Measurements from ENCODE around the gene TXNDC2.

The TXNDC2 gene

GRCh38 chr18:9914584-9915290 lies 29.0 kb downstream of the TXNDC2 start:
- peak; percentile 70 to 73 for DNase-seq

GRCh38 chr18:9915291-9916076 lies 29.7 kb downstream of the TXNDC2 start:
- no peak for DNase-seq

DNA sequence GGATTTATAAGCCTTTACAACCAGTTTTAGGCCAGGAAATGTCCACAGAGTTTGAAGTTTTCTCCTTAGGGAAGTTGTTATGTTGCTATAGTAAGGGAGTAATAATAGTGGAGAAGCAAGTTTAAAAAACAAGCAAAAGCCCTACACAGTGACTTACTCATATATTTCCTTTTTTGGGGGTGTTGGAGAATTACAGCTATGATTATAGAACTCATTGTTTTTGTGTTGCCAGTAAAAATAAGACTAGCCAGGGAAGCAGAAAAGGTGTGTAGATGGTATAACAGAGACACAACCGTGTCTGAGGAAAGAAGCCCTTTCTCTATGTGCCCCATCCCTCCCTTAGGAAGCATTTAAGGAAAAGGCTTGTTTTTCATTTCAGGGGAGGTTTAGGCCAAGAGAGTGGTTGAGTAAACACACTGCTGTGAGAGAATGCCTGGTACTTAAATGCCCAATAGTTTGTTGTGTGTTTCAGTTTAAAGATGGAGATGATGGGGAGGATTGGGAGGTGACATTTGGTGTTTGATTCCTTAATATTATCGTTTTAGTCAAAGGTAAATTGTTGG lies 30.4 kb downstream of the TXNDC2 start:
- no peak for DNase-seq

GRCh38 chr18:9916808-9917207 lies 31.0 kb downstream of the TXNDC2 start:
- DNase-seq, result no peak

DNA sequence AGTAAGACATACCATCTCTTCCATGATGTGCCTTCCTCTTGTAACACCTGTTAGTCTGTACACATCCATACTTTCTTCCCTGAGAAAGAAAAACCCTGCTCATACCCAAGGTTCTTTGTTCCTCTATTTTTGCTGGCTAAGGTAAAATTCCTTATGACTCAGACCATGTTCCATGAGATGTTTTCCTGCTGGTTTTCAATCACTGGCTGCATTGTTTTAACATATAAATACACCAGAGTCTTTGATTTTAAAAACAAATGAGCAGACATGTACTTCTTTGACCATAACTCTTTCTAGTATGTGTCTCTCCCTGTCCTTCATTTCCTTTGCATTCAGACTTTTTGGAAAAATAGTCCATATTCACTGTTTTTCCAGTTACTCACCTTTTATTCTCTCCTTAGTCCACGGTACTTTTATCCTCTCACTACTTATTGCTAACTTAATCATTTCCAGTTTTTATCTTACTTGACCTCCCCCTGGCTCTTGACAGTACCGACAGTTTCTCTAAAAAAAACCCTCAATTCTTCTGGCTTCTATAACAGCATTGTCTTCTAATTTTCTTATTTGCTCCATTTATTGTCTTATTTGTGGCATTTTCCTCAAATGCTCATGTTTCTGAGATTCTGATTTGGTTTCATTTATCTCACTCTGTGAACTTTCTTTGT lies 32.4 kb downstream of the TXNDC2 start:
- DNase-seq, result no peak

DNA sequence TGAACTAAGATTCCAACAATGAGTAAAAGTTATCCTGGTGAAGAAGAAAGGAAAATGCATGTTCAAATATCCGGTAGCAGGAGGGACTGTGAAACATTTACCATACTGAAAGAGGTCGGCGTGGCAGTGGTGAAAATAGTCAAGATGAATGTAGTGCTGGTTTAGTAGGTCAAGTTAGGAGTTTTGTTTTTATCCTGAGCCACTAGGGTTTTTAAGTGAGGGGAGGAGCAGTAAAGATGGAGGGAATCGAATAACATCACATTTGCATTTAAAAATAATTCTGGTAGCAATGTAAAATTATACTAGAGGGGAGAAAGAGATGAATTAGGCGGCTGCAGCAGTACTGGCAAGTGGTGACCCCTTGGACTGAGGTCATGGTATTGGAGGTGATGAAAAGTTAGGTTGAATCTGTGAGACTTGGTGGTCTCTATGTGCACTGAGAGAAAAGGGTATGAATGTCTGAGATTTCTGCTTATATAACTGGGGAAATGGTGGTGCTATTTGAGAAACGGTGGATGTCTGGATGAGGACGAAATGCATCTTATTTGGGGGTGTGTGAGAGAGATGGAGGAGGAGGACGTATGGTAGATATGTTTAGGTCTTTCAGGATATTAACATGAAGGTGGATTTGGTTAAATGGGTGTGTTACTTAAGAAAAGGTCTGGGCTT lies 33.9 kb downstream of the TXNDC2 start:
- no peak for DNase-seq

DNA sequence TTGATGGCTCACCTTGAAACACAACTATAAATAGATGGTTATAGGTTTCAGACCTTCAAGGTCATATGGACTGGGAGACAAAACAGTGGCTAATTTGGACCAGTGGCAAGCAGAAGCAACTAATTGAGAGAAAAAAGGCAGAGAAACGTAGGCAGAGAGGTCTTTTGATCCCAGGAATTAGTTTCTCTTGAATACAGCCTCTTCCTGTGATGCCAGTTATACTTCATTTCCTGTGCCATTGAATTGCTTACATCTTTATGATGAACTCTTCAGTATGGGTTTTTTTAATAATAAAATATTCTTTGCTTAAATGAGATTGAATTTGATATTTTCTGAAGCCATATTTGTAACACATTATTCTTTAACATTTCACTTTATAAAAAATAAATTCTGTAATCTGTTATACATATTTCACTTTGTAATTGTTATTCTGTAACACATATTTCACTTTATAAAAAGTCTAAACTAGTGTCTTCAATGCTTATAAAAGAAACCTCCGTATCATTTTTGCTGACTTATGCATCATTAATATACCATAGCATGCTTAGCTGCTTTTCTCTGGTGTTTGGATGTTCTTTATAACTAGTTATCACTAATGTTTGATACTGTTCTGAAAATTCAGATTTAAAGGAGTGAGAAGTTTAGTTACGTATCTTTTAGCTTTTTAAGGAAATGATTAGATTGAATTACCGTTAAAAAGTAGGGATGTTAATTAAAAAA lies 37.0 kb downstream of the TXNDC2 start:
- DNase-seq, result no peak

- DNase-seq, result no peak
Observed at GRCh38 chr18:9924371-9924943, 38.7 kb downstream of the TXNDC2 start.

DNA sequence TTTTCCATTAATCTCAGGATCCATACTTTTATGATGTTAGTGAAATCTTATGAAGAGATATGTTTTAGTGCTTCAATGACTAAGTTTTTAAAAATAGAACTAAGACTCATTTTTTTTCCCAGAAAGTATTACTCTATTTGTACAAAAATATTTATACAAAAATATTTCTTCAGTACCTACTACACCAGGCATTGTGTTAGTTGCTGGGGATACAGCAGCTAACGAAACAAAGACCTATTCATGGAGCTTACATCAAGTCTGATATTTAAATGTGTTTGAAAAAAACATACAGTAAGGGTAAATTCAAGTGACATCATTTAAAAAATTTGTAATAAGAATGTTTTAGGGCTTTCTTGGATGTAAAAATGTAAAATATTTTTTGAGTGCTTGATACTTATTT lies 39.6 kb downstream of the TXNDC2 start:
- DNase-seq, result no peak

- no peak for DNase-seq
Observed at GRCh38 chr18:9925795-9926194, 40.0 kb downstream of the TXNDC2 start.

DNA sequence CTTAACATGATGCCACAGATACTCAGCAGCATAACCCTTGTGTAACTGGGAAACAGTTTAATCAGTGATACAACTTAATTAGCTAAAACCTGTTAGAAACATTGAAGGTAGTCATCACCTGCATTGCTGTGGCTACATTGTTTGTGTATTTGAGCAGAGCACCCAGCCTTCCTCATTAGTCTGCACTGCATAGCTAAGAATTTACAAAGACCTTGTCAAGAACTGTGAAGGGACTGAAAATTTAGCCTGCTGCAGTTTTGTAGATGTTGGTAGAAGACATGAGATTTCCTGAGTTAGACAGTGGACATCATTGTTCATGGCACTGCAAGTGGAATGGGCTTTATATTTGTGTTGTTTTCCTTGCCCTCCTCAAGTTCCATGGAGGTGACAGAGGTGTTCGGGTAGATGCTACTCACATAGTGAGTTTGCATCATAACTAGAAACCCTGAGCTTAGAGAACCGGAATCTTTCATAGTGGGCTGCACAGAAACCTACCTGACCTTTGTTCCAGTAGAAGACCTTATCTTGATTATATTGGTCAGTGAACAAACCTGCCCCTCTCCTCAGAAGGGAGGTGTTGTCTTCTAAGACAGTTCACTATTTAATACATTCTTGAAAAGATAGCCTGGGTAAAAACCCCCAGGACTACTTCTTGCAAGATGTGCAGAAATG lies 40.6 kb downstream of the TXNDC2 start:
- DNase-seq, result no peak

GRCh38 chr18:9926977-9927376 lies 41.2 kb downstream of the TXNDC2 start:
- no peak for DNase-seq

DNA sequence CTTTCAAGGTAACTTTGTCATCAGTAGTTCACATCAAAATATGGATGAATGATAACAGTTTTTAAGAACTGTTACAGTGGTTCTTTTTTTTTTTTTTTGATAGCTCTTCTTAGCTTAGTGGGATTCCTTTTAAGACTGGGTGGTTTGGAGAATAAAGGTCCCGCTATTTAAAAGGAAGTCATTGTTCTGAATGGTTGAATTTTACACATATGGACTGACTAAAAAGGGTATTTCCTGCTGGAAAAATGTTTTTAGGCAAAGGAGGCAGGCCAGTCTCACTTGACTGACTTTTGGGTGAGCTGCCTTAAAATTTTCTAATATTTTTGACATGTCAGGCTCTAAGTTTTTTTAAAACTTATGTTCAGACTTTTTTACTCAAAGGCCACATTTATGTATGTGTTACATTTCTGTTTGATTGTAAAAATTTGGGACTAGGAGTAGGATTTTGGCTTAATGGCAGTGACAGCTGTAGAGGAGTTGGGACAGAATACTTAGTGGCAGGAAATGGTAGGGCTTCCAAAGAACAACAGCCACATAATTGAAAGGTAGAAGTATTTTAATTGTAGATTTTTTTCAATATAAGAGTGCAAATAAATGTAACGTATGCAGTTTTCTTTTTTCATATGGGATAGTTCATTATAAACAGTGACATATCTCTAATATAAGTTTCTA lies 41.8 kb downstream of the TXNDC2 start:
- DNase-seq, result no peak

DNA sequence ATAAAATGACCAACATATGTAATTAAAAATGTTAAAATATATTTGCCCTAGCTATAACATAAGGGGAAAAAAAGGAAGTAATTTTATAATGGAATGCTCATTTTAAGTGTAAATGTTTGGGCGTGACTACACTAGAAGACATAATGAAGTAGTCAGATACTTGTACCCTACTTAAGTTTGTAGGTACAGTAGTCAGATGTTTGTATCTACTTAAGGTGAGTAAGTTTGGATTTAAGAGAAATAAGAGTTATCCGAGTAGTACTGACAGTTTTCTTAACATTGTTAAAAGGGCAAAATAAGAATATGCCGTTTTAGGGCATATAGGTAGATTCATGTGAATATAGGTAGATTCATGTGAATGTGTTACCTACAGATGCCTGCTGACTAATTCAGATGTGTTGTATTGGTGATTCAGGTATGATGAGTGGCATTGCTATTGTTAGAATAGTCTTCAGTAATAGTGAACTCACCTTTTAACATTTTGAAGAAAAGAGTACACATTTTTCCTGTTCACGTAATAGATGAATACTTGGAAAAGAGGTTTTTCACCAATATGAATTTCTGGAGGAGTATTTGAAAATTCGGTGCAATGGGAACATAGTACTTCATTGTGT lies 43.0 kb downstream of the TXNDC2 start:
- no peak for DNase-seq

GRCh38 chr18:9930299-9930884 lies 44.6 kb downstream of the TXNDC2 start:
- no peak for DNase-seq

- no peak for DNase-seq
Observed at GRCh38 chr18:9931146-9931545, 45.4 kb downstream of the TXNDC2 start.

- DNase-seq, result no peak
Observed at GRCh38 chr18:9931678-9932077, 45.9 kb downstream of the TXNDC2 start.

DNA sequence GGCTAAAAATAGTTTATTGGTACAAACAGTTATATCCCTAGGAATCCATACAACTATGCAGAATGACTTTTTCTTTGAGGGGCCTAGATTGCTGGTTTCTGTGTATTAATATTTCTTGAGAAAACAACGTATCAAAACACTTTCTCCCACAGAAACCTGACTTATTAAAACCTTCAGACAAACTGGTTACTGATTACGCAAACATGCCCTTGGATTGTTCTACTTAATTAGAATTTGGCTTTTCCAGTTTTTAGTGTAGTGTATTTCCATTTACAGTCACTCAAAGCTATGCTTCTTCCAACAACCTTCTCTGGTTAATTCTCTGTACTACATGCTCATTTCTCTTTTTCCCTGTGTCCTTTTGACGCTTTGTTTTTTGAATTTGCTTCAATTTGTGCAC lies 48.1 kb downstream of the TXNDC2 start:
- DNase-seq, result no peak

DNA sequence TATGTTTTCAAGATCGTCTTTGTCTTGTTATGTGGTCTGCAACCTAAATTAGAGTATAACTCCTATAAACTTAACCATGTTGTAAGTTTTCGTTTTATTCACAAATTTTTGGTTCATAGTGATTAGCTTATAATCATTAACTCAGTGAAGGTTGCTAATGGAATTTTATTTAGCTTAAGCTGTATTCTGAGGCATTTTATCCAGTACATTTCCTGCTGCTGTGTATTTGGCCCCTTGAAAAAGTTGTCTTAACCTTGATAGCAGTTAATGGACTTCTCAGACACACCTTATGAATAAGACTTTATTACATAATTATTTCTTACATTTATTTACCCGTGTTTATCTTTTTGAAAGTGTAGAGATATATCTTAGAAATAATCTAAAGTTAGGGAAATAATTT lies 48.5 kb downstream of the TXNDC2 start:
- no peak for DNase-seq

Data from activated CD4-positive, alpha-beta T cell treated with anti-CD3 and anti-CD28 coated beads, Interleukin-2, amount 50 U/mL, for 4 hours (primary cell).